ENCODE results near the gene ARHGAP33. TPM values are rescaled to one million over a fixed set of nuclear protein-coding genes. Genes with fewer than 3 reads are reported as not detected.
"Not testable (repeated sequence)": the region's sequence is repeated elsewhere in the genome, so short reads cannot be mapped to it uniquely, and the experiment has no call there.

ARHGAP33 gene
- total and polyA plus RNA-seq, 5 donors from 2014 or later: 0.40 to 46.7 TPM; not detected in 3

GRCh38 chr19:35833972-35834371 lies 58.6 kb downstream of the ARHGAP33 start:
- ATAC-seq (ENCODE audit: low read depth in 2 of 2): no peak
- Histone ChIP-seq H3K4me1 (ENCODE audit: control insufficient read depth, insufficient read depth, low read length, poor library complexity, severe bottlenecking) (no peaks in the 10 kb centered on the region), H3K36me3 (ENCODE audit: control insufficient read depth, insufficient read depth, low read length) (no peaks in the 10 kb centered on the region), H3K27ac (ENCODE audit: insufficient read depth, low read length, poor library complexity, severe bottlenecking) (no peak overlapping the region), H3K4me3 (ENCODE audit: low read depth, low read length) (no peak overlapping the region), H3K9me3 (ENCODE audit: control insufficient read depth in 2 of 2, low read length in 2 of 2) (peaks cover 2% of the 10 kb centered on the region in 2 experiments), H3K27me3 (ENCODE audit: control insufficient read depth, insufficient read depth, low read length) (peaks cover 5% of the 10 kb centered on the region)
- DNase-seq: no peak
- Mint-ChIP-seq H3K27me3 (peaks cover 27% of the 10 kb centered on the region), H3K27ac (no peak overlapping the region), H3K9me3 (peaks cover 0 to 3% (median 0%) of the 10 kb centered on the region in 7 donors), H3K36me3 (no peaks in the 10 kb centered on the region), H3K4me1 (no peaks in the 10 kb centered on the region), H3K4me3 (no peak overlapping the region)

- not testable (repeated sequence) for H3K4me1 Mint-ChIP-seq; H3K9me3 ChIP-seq (ENCODE audit: control insufficient read depth in 2 of 2, low read length in 2 of 2); H3K4me3 Mint-ChIP-seq; DNase-seq; H3K4me1 ChIP-seq (ENCODE audit: control insufficient read depth, insufficient read depth, low read length, poor library complexity, severe bottlenecking); H3K27ac ChIP-seq (ENCODE audit: insufficient read depth, low read length, poor library complexity, severe bottlenecking); H3K36me3 ChIP-seq (ENCODE audit: control insufficient read depth, insufficient read depth, low read length); ATAC-seq (ENCODE audit: low read depth in 2 of 2); H3K27me3 ChIP-seq (ENCODE audit: control insufficient read depth, insufficient read depth, low read length); H3K4me3 ChIP-seq (ENCODE audit: low read depth, low read length); H3K36me3 Mint-ChIP-seq; H3K27ac Mint-ChIP-seq; H3K9me3 Mint-ChIP-seq
- H3K27me3 Mint-ChIP-seq: peaks cover 27% of the 10 kb centered on the region
Observed at GRCh38 chr19:35836096-35836495, 60.7 kb downstream of the ARHGAP33 start.

Other genes starting within 250 kb of the ARHGAP33 start
- gene SBSN, start 247.3 kb upstream of the ARHGAP33 start, total RNA-seq: not detected
- gene SBSN, start 247.3 kb upstream of the ARHGAP33 start, polyA plus RNA-seq: not detected
- not detected for gene GAPDHS, start 242.1 kb upstream of the ARHGAP33 start, total RNA-seq
- gene GAPDHS, start 242.1 kb upstream of the ARHGAP33 start, polyA plus RNA-seq: not detected
- gene TMEM147, start 229.9 kb upstream of the ARHGAP33 start, total RNA-seq: 37.1 TPM
- gene TMEM147, start 229.9 kb upstream of the ARHGAP33 start, polyA plus RNA-seq: 100 to 1,000 TPM; 155 to 179 (median 160) TPM
- not detected for gene ATP4A, start 211.9 kb upstream of the ARHGAP33 start, total RNA-seq
- not detected for gene ATP4A, start 211.9 kb upstream of the ARHGAP33 start, polyA plus RNA-seq
- gene PMIS2, start 189.4 kb upstream of the ARHGAP33 start, total RNA-seq: not detected
- not detected for gene PMIS2, start 189.4 kb upstream of the ARHGAP33 start, polyA plus RNA-seq
- 25.9 TPM for gene HAUS5, start 162.8 kb upstream of the ARHGAP33 start, total RNA-seq
- gene HAUS5, start 162.8 kb upstream of the ARHGAP33 start, polyA plus RNA-seq: 1 to 10 TPM; 5.1 to 8.1 (median 6.6) TPM
- 52.3 TPM for gene RBM42, start 146.5 kb upstream of the ARHGAP33 start, total RNA-seq
- gene RBM42, start 146.5 kb upstream of the ARHGAP33 start, polyA plus RNA-seq: 10 to 100 TPM; 54.4 to 69.0 (median 59.2) TPM
- not detected for gene ETV2, start 133.8 kb upstream of the ARHGAP33 start, total RNA-seq
- under 1 TPM in 3 of 4 donors, not detected in 1; 0.44 to 0.67 (median 0.46) TPM for gene ETV2, start 133.8 kb upstream of the ARHGAP33 start, polyA plus RNA-seq
- gene COX6B1, start 127.2 kb upstream of the ARHGAP33 start, total RNA-seq: 249 TPM
- 100 to 1,000 TPM; 854 to 919 (median 912) TPM for gene COX6B1, start 127.2 kb upstream of the ARHGAP33 start, polyA plus RNA-seq
- not detected for gene UPK1A, start 109.0 kb upstream of the ARHGAP33 start, total RNA-seq
- gene UPK1A, start 109.0 kb upstream of the ARHGAP33 start, polyA plus RNA-seq: not detected
- gene ZBTB32, start 71.0 kb upstream of the ARHGAP33 start, total RNA-seq: 42.0 TPM
- gene ZBTB32, start 71.0 kb upstream of the ARHGAP33 start, polyA plus RNA-seq: 1 to 10 TPM; 3.1 to 5.3 (median 4.6) TPM
- gene KMT2B, start 57.6 kb upstream of the ARHGAP33 start, total RNA-seq: 73.0 TPM
- 1 to 10 TPM in 1 of 4 donors, under 1 TPM in 3; 0.45 to 1.1 (median 0.68) TPM for gene KMT2B, start 57.6 kb upstream of the ARHGAP33 start, polyA plus RNA-seq
- 80.5 TPM for gene IGFLR1, start 33.1 kb upstream of the ARHGAP33 start, total RNA-seq
- 100 to 1,000 TPM; 109 to 151 (median 125) TPM for gene IGFLR1, start 33.1 kb upstream of the ARHGAP33 start, polyA plus RNA-seq
- gene U2AF1L4, start 30.1 kb upstream of the ARHGAP33 start, total RNA-seq: 70.8 TPM
- gene U2AF1L4, start 30.1 kb upstream of the ARHGAP33 start, polyA plus RNA-seq: 10 to 100 TPM; 48.4 to 66.5 (median 58.5) TPM
- gene PSENEN, start 29.9 kb upstream of the ARHGAP33 start, total RNA-seq: 21.1 TPM
- gene PSENEN, start 29.9 kb upstream of the ARHGAP33 start, polyA plus RNA-seq: 10 to 100 TPM; 66.1 to 99.6 (median 72.9) TPM
- 11.7 TPM for gene LIN37, start 27.0 kb upstream of the ARHGAP33 start, total RNA-seq
- gene LIN37, start 27.0 kb upstream of the ARHGAP33 start, polyA plus RNA-seq: 10 to 100 TPM in 3 of 4 donors, 1 to 10 TPM in 1; 9.9 to 16.5 (median 11.8) TPM
- not detected for gene HSPB6, start 18.5 kb upstream of the ARHGAP33 start, total RNA-seq
- gene HSPB6, start 18.5 kb upstream of the ARHGAP33 start, polyA plus RNA-seq: not detected
- gene PROSER3, start 17.4 kb upstream of the ARHGAP33 start, total RNA-seq: 39.5 TPM
- 1 to 10 TPM; 4.3 to 6.4 (median 5.0) TPM for gene PROSER3, start 17.4 kb upstream of the ARHGAP33 start, polyA plus RNA-seq
- gene PRODH2, start 37.3 kb downstream of the ARHGAP33 start, total RNA-seq: not detected
- gene PRODH2, start 37.3 kb downstream of the ARHGAP33 start, polyA plus RNA-seq: not detected
- not detected for gene NPHS1, start 76.9 kb downstream of the ARHGAP33 start, total RNA-seq
- not detected for gene NPHS1, start 76.9 kb downstream of the ARHGAP33 start, polyA plus RNA-seq
- not detected for gene KIRREL2, start 81.3 kb downstream of the ARHGAP33 start, total RNA-seq
- gene KIRREL2, start 81.3 kb downstream of the ARHGAP33 start, polyA plus RNA-seq: not detected
- not detected for gene APLP1, start 93.0 kb downstream of the ARHGAP33 start, total RNA-seq
- gene APLP1, start 93.0 kb downstream of the ARHGAP33 start, polyA plus RNA-seq: not detected
- gene NFKBID, start 125.0 kb downstream of the ARHGAP33 start, total RNA-seq: 120 TPM
- gene NFKBID, start 125.0 kb downstream of the ARHGAP33 start, polyA plus RNA-seq: 1 to 10 TPM; 2.7 to 4.2 (median 3.6) TPM
- 104 TPM for gene HCST, start 127.0 kb downstream of the ARHGAP33 start, total RNA-seq
- gene HCST, start 127.0 kb downstream of the ARHGAP33 start, polyA plus RNA-seq: 100 to 1,000 TPM; 640 to 863 (median 760) TPM
- not detected for gene TYROBP, start 132.7 kb downstream of the ARHGAP33 start, total RNA-seq
- gene TYROBP, start 132.7 kb downstream of the ARHGAP33 start, polyA plus RNA-seq: 1 to 10 TPM in 3 of 4 donors, under 1 TPM in 1; 0.49 to 6.9 (median 2.1) TPM
- gene LRFN3, start 160.8 kb downstream of the ARHGAP33 start, total RNA-seq: 7.7 TPM
- 1 to 10 TPM in 1 of 4 donors, under 1 TPM in 3; 0.63 to 1.4 (median 0.84) TPM for gene LRFN3, start 160.8 kb downstream of the ARHGAP33 start, polyA plus RNA-seq
- 11.8 TPM for gene SDHAF1, start 219.6 kb downstream of the ARHGAP33 start, total RNA-seq
- 10 to 100 TPM; 44.0 to 71.2 (median 67.4) TPM for gene SDHAF1, start 219.6 kb downstream of the ARHGAP33 start, polyA plus RNA-seq
- 1.5 TPM for gene SYNE4, start 233.2 kb downstream of the ARHGAP33 start, total RNA-seq
- under 1 TPM in 1 of 4 donors, not detected in 3; 0.40 TPM for gene SYNE4, start 233.2 kb downstream of the ARHGAP33 start, polyA plus RNA-seq
- gene ALKBH6, start 238.6 kb downstream of the ARHGAP33 start, total RNA-seq: 35.8 TPM
- gene ALKBH6, start 238.6 kb downstream of the ARHGAP33 start, polyA plus RNA-seq: 10 to 100 TPM; 18.3 to 32.7 (median 24.8) TPM

All from CD4-positive, CD25-positive, alpha-beta regulatory T cell (primary cell).